ENCODE measurements around the gene AMOTL1.

AMOTL1 gene

DNA sequence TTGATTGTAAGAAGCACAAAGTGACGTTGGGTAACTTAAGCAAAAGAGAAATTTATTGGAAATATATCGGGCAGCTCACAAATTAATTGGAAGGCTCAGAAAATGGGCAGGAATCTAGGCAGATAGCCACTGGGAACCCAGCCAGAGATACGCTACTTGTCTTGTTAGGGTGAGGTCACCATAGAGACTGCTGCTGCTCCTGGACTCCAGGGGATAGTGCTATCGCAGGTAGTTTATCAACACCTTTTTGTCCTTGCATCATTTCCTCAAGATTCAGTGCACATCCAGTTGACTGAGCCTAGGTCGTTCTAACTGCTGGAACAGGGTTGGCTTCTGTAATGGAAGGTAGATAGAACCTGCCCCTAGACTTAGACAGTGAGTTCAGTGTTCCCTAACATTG, 19.6 kb downstream of the AMOTL1 start:
- TF ChIP-seq GATA3 (IDR thresholded peaks at IDR 0.05; ENCODE audit: low read depth, low read length) (no peak), GATA2 (IDR thresholded peaks at IDR 0.05; ENCODE audit: low read depth, low read length) (no peak)

DNA sequence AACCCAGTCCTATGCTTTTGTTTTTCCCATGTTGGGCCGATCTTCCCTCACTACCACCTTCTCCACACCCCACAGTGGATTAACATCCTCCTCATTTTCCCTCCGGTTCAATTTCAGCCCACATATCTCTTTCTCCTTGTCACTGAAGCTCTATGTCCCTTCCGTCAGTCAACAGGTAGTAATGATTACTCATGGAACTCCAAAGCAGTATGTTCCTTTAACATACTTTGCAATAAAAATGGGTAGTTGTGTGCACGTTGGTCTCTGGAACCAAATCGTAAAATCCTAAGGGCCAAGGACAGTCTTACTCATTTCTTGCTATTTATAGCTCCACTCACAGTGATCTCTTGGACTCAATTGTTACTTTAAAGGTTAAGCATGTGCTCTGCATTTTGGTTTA, 20.2 kb downstream of the AMOTL1 start:
- TF ChIP-seq GATA2 (IDR thresholded peaks at IDR 0.05; ENCODE audit: low read depth, low read length): no peak
- TF ChIP-seq GATA3 (IDR thresholded peaks at IDR 0.05; ENCODE audit: low read depth, low read length): no peak

DNA sequence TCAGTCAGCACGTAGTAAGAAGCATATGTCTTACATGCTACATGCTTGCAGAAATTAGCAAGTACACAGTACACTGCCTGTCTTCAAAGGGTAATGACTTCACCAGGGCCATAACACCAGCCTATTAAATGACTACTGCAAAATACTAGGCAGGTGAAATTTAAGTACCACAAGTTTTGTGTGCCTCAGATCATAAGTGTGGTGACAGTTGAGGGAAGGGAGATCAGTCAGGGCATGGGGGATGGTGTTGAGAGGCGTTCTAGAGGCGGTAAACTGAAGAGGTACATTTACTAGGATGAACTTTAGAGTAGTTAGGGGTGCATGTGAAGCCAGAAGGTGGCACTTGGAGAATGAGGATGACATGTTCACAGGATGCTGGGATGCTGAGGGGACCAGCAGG, 22.0 kb downstream of the AMOTL1 start:
- TF ChIP-seq GATA3 (IDR thresholded peaks at IDR 0.05; ENCODE audit: low read depth, low read length) (no peak), GATA2 (IDR thresholded peaks at IDR 0.05; ENCODE audit: low read depth, low read length) (no peak)

DNA sequence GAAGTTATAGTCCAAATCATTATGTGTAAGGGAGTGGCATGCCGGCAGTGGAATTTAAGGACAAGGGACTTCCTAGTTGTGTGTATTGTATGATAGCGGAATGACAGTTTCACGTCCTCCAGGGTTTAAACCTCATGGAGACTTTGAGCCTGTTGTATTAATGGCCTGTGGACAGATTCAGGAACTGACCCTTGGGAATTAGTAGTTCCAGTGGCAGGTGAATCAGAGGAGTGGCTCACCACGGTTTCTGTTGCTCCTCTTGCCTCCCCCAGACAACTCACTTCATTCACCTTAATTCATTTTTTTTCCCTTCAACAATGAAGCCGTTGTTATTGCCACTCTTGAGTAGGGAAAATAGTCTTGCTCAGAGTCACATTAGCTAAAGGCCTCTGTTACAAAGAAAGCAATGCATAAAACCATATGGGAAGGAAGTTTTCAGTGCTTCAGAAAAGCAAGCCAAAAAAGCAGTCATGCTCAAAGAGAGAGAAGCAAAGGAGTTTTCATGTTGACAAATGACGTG, 22.6 kb downstream of the AMOTL1 start:
- TF ChIP-seq GATA3 (IDR thresholded peaks at IDR 0.05; ENCODE audit: low read depth, low read length) (no peak), GATA2 (IDR thresholded peaks at IDR 0.05; ENCODE audit: low read depth, low read length) (no peak)

DNA sequence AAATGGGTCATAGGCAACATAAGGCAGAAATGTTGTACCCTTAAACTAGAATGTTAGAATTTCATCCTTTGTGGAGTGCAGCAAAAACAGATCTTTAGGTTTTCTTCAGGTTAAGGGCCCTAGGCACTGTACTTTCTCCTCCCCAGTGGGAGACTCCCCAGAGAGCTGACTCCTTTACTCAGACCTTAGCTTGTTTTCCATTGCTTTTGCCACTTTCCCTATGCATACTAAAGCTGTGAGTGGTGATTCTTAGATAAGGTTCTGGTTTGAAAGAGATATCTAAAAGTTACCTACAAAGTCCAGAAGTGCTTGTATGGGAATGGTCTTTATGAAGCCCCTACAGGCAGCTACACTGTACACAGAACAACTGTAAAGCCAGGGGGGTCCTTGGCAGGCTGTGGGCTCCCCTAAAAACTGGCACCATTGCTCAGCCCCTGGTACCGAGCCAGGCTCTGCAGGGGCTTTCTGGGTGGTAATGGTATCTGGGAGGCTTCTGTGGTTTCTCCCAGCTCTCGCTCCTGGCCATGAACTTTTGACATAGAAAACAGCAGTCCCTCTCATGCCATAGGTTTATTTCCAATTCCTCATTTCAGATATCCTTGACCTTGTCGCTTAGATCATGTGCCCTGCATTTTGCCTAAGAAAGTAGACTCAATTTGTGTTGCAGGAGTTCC, 23.2 kb downstream of the AMOTL1 start:
- TF ChIP-seq GATA2 (IDR thresholded peaks at IDR 0.05; ENCODE audit: low read depth, low read length) (no peak), GATA3 (IDR thresholded peaks at IDR 0.05; ENCODE audit: low read depth, low read length) (no peak)

DNA sequence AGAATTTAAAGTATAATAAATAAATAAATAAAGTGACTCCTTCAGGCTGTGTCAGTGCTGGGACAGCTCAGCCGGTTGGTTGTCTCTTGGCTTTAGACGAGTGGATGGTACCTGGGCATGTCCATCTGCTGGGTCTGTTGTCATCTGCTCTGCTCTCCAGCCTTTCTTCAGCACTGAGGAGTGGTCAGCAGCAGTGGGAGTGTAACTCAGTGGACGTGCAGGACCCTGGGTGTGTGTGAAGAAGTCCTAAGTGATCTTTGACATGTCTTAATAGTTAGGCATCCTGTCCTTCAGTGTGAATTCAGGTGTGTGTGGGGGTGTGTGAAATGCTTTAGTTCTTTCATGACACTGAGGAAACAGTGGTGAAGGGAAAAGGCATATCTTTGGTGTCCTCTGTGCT, 24.3 kb downstream of the AMOTL1 start:
- TF ChIP-seq GATA2 (IDR thresholded peaks at IDR 0.05; ENCODE audit: low read depth, low read length) (no peak), GATA3 (IDR thresholded peaks at IDR 0.05; ENCODE audit: low read depth, low read length) (no peak)

DNA sequence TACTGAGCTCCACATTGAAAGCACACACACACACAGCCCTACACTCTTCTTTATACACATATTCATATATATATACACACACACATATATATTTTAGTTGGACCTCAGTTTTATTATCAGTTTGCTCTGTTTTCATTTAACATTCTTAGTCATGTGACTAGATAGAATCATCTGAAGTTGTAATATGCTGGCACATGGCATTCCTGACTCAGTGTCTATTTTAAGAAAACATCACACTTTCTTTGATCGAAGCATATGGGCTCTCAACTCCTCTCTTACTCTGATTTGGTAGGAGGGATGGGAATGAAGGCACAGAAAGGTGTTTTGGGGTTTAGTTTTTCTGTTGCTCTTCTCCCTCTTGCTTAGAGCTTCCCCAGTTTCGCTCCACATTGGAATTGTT, 24.8 kb downstream of the AMOTL1 start:
- TF ChIP-seq GATA2 (IDR thresholded peaks at IDR 0.05; ENCODE audit: low read depth, low read length) (no peak), GATA3 (IDR thresholded peaks at IDR 0.05; ENCODE audit: low read depth, low read length) (no peak)

DNA sequence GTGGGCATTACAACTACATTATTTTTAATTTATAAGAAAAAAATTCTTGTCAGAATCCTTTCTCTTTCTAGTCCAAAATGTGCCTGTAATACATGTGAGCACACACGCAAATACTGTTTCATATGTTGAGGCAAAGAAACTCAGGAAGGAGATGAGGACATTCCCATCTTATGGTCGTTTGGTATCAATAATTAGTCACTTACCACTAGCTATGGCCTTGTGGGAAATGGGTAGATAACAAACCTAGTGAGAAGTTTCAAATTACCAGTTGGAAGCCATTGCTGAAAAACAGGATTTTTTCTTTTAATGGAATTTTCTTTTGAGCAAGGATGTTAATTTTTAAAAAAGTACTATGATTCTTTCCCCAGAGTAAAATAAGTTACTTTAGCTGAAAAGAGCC, 25.7 kb downstream of the AMOTL1 start:
- TF ChIP-seq GATA2 (IDR thresholded peaks at IDR 0.05; ENCODE audit: low read depth, low read length) (no peak), GATA3 (IDR thresholded peaks at IDR 0.05; ENCODE audit: low read depth, low read length) (no peak)

DNA sequence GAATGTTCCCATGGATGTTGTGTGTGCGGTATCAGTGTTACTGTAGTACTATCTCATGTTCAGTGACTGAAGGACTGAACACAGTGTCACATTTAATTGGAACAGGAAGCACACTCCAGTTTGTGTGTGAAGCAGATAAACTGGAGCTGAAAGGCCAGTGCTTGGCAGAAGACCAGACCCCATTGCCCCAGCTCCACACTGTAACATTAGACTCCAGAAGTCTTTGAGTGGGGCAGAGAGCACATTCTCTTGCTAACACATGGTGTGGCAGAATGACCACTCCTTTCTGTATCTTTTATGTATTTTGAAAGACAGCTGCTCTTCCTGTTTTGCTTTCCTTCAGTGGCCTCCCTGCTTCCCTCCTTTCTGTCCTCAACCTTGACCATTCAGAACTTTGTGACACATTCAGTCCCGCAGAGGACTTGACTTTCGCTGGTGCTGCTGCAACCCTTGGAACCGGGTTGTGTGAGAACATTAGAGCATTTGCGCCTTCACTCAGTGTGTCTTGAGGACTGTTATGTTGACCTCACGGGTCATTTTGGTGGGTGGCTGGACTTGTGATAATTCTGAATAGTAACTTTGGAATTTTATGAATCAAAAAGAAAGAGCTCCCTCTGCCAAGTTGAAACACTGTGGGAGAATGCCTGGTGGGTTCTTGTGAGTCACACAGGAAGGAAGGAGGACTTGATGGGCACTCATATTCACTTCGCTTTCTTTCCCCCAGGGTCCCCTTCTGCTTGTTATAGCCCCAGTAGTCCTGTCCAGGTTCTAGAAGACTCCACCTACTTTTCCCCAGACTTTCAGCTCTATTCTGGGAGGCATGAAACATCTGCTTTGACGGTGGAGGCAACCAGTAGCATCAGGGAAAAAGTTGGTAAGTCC, 26.4 kb downstream of the AMOTL1 start:
- no peak for TF ChIP-seq GATA3 (IDR thresholded peaks at IDR 0.05; ENCODE audit: low read depth, low read length)
- no peak for TF ChIP-seq GATA2 (IDR thresholded peaks at IDR 0.05; ENCODE audit: low read depth, low read length)

DNA sequence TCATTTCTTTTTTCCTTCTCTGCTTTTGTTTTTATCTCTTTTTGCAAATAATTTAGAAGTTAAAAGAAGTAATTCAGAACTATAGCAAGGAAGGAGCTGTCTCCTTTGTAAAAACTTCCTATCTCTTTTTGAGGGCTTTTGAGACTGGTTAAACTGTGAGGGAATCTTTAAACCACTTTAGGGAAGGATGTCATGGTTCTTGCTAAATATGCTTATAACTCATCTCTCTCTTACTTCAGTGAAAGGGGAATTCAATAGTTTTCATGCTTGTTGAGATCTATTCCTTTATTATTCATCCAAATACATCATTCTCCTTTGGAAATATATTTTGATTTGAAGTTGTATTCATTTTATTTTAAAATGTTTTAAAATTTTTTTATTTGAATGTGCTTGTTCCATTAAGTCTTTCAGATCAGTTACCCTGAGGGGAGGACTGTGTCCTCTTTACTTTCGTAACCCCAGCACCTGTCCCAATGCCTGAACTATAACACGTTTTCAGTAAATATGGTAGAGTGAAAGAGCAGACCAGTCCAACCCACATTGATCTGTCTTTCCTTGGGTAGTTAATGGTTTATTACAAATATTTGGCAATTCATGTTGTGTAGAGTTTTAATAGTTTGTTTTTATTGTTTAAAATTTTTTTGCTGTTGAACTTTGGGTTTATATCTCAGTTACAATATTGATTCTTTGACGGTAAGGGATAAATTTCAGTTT, 27.5 kb downstream of the AMOTL1 start:
- TF ChIP-seq GATA2 (IDR thresholded peaks at IDR 0.05; ENCODE audit: low read depth, low read length): no peak
- TF ChIP-seq GATA3 (IDR thresholded peaks at IDR 0.05; ENCODE audit: low read depth, low read length): no peak

DNA sequence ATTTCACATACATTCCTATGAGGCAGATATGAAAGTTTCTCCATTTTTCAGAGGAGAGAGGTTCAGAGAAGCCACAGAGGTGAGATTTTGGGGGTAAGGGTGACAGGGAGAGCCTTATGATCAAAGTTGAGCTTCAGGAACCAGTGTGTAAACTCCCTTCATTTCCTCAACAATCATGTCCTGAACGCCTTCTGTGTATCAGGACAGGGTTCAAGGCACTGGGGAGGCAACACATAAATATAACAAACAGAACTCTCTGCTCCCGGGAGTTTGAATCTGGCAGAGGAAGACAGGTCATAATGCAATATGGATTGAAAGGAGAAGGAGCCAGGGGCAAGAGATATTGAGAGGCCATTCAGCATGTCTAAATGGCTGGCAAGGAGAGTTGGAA, 28.0 kb downstream of the AMOTL1 start:
- no peak for TF ChIP-seq GATA2 (IDR thresholded peaks at IDR 0.05; ENCODE audit: low read depth, low read length)
- no peak for TF ChIP-seq GATA3 (IDR thresholded peaks at IDR 0.05; ENCODE audit: low read depth, low read length)

DNA sequence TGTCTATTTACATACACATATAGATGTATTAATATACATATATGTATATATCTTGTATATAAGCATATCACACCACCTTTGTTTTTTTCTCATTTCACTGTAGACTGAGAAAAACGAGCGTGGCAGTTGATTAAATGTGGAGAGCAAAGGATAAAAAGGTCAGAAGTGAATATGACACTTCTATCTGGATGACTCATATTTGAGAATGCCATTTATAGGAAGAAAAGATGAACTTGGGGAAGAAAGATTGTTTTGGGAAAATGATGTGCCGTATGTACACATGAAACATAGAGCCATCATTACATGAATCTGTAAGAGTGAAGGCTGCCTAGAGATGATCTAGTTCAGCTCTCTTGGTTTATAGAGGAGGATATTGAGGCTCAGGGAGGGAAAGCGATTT, 28.7 kb downstream of the AMOTL1 start:
- no peak for TF ChIP-seq GATA3 (IDR thresholded peaks at IDR 0.05; ENCODE audit: low read depth, low read length)
- no peak for TF ChIP-seq GATA2 (IDR thresholded peaks at IDR 0.05; ENCODE audit: low read depth, low read length)

DNA sequence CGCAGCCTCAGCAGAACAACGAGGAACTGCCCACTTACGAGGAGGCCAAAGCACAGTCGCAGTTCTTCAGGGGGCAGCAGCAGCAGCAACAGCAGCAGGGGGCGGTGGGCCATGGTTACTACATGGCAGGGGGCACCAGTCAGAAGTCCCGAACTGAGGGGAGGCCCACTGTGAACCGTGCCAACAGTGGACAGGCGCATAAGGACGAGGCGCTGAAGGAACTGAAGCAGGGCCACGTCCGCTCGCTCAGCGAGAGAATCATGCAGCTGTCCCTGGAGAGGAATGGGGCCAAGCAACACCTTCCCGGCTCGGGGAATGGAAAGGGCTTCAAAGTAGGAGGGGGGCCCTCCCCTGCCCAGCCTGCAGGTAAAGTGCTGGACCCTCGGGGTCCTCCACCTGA, 31.6 kb downstream of the AMOTL1 start:
- TF ChIP-seq GATA2 (IDR thresholded peaks at IDR 0.05; ENCODE audit: low read depth, low read length) (no peak), GATA3 (IDR thresholded peaks at IDR 0.05; ENCODE audit: low read depth, low read length) (no peak)

DNA sequence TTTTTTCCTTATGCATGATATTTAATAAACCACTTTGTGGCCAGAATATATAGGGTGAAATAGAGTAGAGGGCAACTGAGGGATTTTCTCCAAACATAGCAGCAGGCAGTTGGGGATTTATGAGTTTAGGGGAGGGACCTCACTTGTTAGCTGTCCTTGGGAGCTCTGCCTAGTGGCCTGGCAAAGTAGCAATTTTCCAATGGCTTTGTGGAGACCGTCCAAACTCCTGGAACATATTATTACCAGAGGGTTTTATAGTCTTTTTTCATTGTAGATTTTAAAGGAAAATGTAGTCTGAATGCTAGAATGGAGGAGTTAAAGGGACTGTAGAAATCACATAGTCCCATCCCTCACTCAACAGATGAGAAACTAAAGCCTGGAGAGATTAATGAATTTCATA, 32.3 kb downstream of the AMOTL1 start:
- no peak for TF ChIP-seq GATA3 (IDR thresholded peaks at IDR 0.05; ENCODE audit: low read depth, low read length)
- TF ChIP-seq GATA2 (IDR thresholded peaks at IDR 0.05; ENCODE audit: low read depth, low read length): no peak

Measured in SH-SY5Y (cell line).